ENCODE data around the gene VWF. TPM values are rescaled to one million over a fixed set of nuclear protein-coding genes. Genes with fewer than 3 reads are reported as not detected.

VWF gene
- total RNA-seq, 4 donors from 2014 or later = 163 to 367 (median 253) TPM

- peaks cover 0 to 15% (median 0%) of the 10 kb centered on the region in 4 donors for H3K27me3 ChIP-seq
- 41% methylated on average over 3 of the region's 3 CpGs for WGBS
- intact Hi-C loops (cut with DNase I) = no loop called here
- no peaks in the 10 kb centered on the region for H3K4me1 ChIP-seq
- TF ChIP-seq EP300 (IDR thresholded peaks at IDR 0.05) (no peak), POLR2AphosphoS5 (IDR thresholded peaks at IDR 0.05) (no peak)
- H3K4me3 ChIP-seq = no peak overlapping the region
- peaks cover 0 to 5% (median 0%) of the 10 kb centered on the region in 4 donors for H3K9me3 ChIP-seq
- DNase-seq (ENCODE audit: extremely low spot score) = no peak
- no peak overlapping the region for H3K27ac ChIP-seq (replicated peaks in 1 of 4)
- peaks cover 0 to 69% (median 2%) of the 10 kb centered on the region in 4 donors for H3K36me3 ChIP-seq
Observed at GRCh38 chr12:5954661-5955060, 169.8 kb downstream of the VWF start.

- intact Hi-C loops (cut with DNase I) = no loop called here
- 81% methylated on average over 5 of the region's 5 CpGs for WGBS
Observed at GRCh38 chr12:5953835-5954586, 170.5 kb downstream of the VWF start.

GRCh38 chr12:5952031-5952430 is 172.4 kb downstream of the VWF start:
- peak; percentile 84 for DNase-seq (ENCODE audit: extremely low spot score)
- Histone ChIP-seq H3K36me3 (peaks cover 0 to 90% (median 6%) of the 10 kb centered on the region in 4 donors), H3K4me1 (no peaks in the 10 kb centered on the region), H3K27me3 (peaks cover 0 to 37% (median 7%) of the 10 kb centered on the region in 4 donors), H3K9me3 (peaks cover 0 to 2% (median 0%) of the 10 kb centered on the region in 4 donors), H3K4me3 (no peak overlapping the region), H3K27ac (replicated peaks in 1 of 4) (no peak overlapping the region)
- WGBS = 91% methylated on average over 3 of the region's 3 CpGs
- intact Hi-C loops (cut with DNase I) = no loop called here
- TF ChIP-seq CTCF (IDR thresholded peaks at IDR 0.05) (no peak), POLR2AphosphoS5 (IDR thresholded peaks at IDR 0.05) (no peak), POLR2A (IDR thresholded peaks at IDR 0.05; ENCODE audit: low read depth) (no peak), EP300 (IDR thresholded peaks at IDR 0.05) (no peak)

More at GRCh38 chr12:5953835-5954586, 170.5 kb downstream of the VWF start:
- DNase-seq (ENCODE audit: extremely low spot score) = no peak
- H3K36me3 ChIP-seq = peaks cover 0 to 75% (median 3%) of the 10 kb centered on the region in 4 donors
- no peak for TF ChIP-seq CTCF (IDR thresholded peaks at IDR 0.05)
- TF ChIP-seq POLR2A (IDR thresholded peaks at IDR 0.05; ENCODE audit: low read depth) = no peak
- TF ChIP-seq POLR2AphosphoS5 (IDR thresholded peaks at IDR 0.05) = no peak
- no peak for TF ChIP-seq EP300 (IDR thresholded peaks at IDR 0.05)
- H3K4me1 ChIP-seq = no peaks in the 10 kb centered on the region
- no peak overlapping the region for H3K27ac ChIP-seq (replicated peaks in 1 of 4)
- peaks cover 0 to 18% (median under 1%) of the 10 kb centered on the region in 4 donors for H3K27me3 ChIP-seq
- H3K9me3 ChIP-seq = peaks cover 0 to 5% (median 0%) of the 10 kb centered on the region in 4 donors
- no peak overlapping the region for H3K4me3 ChIP-seq

GRCh38 chr12:5948696-5949095 is 175.8 kb downstream of the VWF start:
- intact Hi-C loops (cut with DNase I) = no loop called here
- TF ChIP-seq CTCF (IDR thresholded peaks at IDR 0.05) (no peak), EP300 (IDR thresholded peaks at IDR 0.05) (no peak), POLR2AphosphoS5 (IDR thresholded peaks at IDR 0.05) (no peak), POLR2A (IDR thresholded peaks at IDR 0.05; ENCODE audit: low read depth) (no peak)
- peaks cover 0 to 71% (median 17%) of the 10 kb centered on the region in 4 donors for H3K27me3 ChIP-seq
- no peak overlapping the region for H3K4me3 ChIP-seq
- no peak overlapping the region for H3K27ac ChIP-seq (replicated peaks in 1 of 4)
- H3K4me1 ChIP-seq = peaks cover 5 to 15% (median 14%) of the 10 kb centered on the region in 4 donors
- H3K9me3 ChIP-seq = no peaks in the 10 kb centered on the region
- peaks cover 0 to 96% (median 9%) of the 10 kb centered on the region in 4 donors for H3K36me3 ChIP-seq
- DNase-seq (ENCODE audit: extremely low spot score) = peak; percentile 87
- 82% methylated on average over 3 of the region's 3 CpGs for WGBS

- peaks cover 0 to 83% (median 9%) of the 10 kb centered on the region in 4 donors for H3K36me3 ChIP-seq
- WGBS = 100% methylated on average over 1 of the region's 1 CpG
- intact Hi-C loops (cut with DNase I) = no loop called here
Observed at GRCh38 chr12:5947006-5947405, 177.5 kb downstream of the VWF start.

More at GRCh38 chr12:5947006-5947405, 177.5 kb downstream of the VWF start:
- Histone ChIP-seq H3K27me3 (peaks cover 0 to 68% (median 17%) of the 10 kb centered on the region in 4 donors), H3K27ac (replicated peaks in 1 of 4) (no peak overlapping the region), H3K4me3 (no peak overlapping the region), H3K4me1 (peaks cover 5 to 15% (median 14%) of the 10 kb centered on the region in 4 donors), H3K9me3 (no peaks in the 10 kb centered on the region)
- DNase-seq (ENCODE audit: extremely low spot score) = peak; percentile 39
- no peak for TF ChIP-seq CTCF (IDR thresholded peaks at IDR 0.05)
- TF ChIP-seq POLR2A (IDR thresholded peaks at IDR 0.05; ENCODE audit: low read depth) = no peak
- no peak for TF ChIP-seq POLR2AphosphoS5 (IDR thresholded peaks at IDR 0.05)
- no peak for TF ChIP-seq EP300 (IDR thresholded peaks at IDR 0.05)
